ENCODE measurements around the gene PLA2G2A. TPM values are rescaled to one million over a fixed set of nuclear protein-coding genes. Genes with fewer than 3 reads are reported as not detected.
"Not testable (repeated sequence)": the region's sequence is repeated elsewhere in the genome, so short reads cannot be mapped to it uniquely, and the experiment has no call there.

PLA2G2A gene
- total RNA-seq, 1 donor from 2014 or later, result not detected

DNA sequence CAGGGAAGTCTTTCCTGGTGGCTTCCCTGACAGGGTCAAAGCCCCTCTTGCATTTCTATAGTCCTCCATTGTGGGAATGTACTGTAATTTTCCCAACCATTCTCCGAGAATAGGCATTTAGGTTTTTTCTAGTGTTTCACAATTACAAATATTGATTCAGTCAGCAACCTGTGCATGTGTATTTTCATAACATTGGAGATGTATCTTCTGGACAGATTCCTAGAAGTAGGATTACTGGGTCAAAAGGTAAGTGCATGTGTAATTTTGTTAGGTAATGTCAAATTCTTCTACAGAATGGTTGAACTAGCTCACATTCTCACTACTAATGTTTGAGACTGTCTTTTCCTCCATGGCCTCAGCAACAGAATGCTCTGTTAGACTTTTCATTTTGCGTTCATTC, 8.3 kb upstream of the PLA2G2A start:
- no peaks in the 10 kb centered on the region for H3K79me2 ChIP-seq (ENCODE audit: insufficient read depth, low read length)
- TF ChIP-seq EZH2 (IDR thresholded peaks at IDR 0.05; ENCODE audit: insufficient read depth, low read length), result no peak
- TF ChIP-seq, protein P1, sequence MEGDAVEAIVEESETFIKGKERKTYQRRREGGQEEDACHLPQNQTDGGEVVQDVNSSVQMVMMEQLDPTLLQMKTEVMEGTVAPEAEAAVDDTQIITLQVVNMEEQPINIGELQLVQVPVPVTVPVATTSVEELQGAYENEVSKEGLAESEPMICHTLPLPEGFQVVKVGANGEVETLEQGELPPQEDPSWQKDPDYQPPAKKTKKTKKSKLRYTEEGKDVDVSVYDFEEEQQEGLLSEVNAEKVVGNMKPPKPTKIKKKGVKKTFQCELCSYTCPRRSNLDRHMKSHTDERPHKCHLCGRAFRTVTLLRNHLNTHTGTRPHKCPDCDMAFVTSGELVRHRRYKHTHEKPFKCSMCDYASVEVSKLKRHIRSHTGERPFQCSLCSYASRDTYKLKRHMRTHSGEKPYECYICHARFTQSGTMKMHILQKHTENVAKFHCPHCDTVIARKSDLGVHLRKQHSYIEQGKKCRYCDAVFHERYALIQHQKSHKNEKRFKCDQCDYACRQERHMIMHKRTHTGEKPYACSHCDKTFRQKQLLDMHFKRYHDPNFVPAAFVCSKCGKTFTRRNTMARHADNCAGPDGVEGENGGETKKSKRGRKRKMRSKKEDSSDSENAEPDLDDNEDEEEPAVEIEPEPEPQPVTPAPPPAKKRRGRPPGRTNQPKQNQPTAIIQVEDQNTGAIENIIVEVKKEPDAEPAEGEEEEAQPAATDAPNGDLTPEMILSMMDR (IDR thresholded peaks at IDR 0.05; ENCODE audit: insufficient read depth, low read depth, low read length), result no peak
- H3K4me1 Mint-ChIP-seq (ENCODE audit: low read depth, unreplicated experiment), result no peaks in the 10 kb centered on the region
- no peaks in the 10 kb centered on the region for H3K9me3 Mint-ChIP-seq (ENCODE audit: unreplicated experiment)
- H3K4me3 ChIP-seq (ENCODE audit: insufficient read depth, low read depth, low read length), result no peak overlapping the region
- no peaks in the 10 kb centered on the region for H3K36me3 ChIP-seq (ENCODE audit: insufficient read depth, low read length)
- no peak overlapping the region for H3K27ac ChIP-seq (ENCODE audit: low read depth, low read length)
- H3K9ac ChIP-seq (ENCODE audit: low read length), result no peak overlapping the region
- no peaks in the 10 kb centered on the region for H3K9me3 ChIP-seq (ENCODE audit: insufficient read depth, low read depth, low read length)
- H3K4me1 ChIP-seq (ENCODE audit: insufficient read depth, low read length), result no peaks in the 10 kb centered on the region
- no peak overlapping the region for H3K4me3 Mint-ChIP-seq (ENCODE audit: unreplicated experiment)
- no peak for FAIRE-seq
- no peak overlapping the region for H2AFZ ChIP-seq (ENCODE audit: low read depth, low read length)
- no peaks in the 10 kb centered on the region for H4K20me1 ChIP-seq (ENCODE audit: insufficient read depth, low read length)
- no peak overlapping the region for H3K27ac Mint-ChIP-seq (ENCODE audit: unreplicated experiment)
- peaks cover 30% of the 10 kb centered on the region for H3K27me3 Mint-ChIP-seq (ENCODE audit: low read depth, unreplicated experiment)
- peaks cover 33% of the 10 kb centered on the region for H3K27me3 ChIP-seq (ENCODE audit: insufficient read depth, low read length)
- H3K36me3 Mint-ChIP-seq (ENCODE audit: low read depth, unreplicated experiment), result no peaks in the 10 kb centered on the region
- DNase-seq (ENCODE audit: low read depth), result no peak
- no peak overlapping the region for H3K4me2 ChIP-seq (ENCODE audit: low read length)

DNA sequence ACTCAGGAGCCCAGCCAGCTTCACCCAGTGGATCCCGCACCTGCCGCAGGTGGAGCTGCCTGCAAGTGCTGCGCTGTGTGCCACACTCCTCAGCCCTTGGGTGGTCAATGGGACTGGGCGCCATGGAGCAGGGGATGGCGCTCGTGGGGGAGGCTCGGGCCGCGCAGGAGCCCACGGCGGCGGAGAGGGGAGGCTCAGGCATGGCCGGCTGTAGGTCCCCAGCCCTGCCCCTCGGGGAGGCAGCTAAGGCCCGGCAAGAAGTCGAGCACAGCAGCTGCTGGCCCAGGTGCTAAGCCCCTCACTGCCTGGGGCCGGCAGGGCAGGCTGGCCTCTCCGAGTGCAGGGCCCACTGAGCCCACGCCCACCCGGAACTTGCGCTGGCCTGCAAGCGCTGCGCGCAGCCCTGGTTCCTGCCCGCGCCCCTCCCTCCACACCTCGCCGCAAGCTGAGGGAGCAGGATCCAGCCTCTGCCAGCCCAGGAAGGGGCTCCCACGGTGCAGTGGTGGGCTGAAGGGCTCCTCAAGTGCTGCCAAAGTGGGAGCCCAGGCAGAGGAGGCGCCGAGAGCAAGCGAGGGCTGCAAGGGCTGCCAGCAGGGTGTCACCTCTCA, 5.1 kb upstream of the PLA2G2A start:
- not testable (repeated sequence) for FAIRE-seq; DNase-seq (ENCODE audit: low read depth)

DNA sequence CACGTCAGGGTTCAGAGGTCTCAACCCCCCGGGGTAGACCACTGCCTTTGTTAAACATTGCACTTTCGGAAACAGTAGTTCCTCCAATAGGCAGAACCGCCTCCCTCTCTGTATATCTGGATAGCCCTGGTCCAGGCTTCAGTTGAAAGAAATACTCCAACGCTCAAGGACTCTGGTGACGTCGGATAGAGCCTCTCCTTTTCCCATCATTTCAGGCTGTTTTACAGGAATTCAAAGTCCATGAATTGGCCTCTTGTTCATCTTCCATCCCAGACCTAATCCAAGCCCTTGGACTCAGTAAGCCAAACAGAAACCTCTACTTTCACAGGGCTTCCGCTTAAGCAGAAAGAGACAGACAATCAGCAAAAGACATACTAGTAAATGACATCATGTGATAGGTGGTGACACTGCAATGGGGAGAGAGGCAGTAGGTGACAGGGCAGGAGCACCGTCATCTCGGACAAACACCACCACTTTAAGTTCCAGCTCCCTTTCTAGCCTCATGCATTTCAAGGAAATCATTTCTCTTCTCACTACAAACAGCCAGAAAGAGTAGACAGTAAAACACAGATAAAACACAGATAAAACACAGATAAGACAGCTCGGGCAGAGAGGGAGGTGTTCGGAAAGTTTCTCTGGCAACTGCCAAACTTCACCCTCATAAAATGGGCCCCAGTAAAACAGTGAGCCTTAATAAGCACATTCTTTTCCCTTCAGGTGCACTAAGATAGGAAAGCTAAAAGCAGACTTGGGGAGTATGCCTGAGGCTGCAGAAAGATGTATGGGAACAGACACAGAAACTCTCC, 2.3 kb upstream of the PLA2G2A start:
- no peaks in the 10 kb centered on the region for H3K36me3 ChIP-seq (ENCODE audit: insufficient read depth, low read length)
- no peaks in the 10 kb centered on the region for H3K4me1 ChIP-seq (ENCODE audit: insufficient read depth, low read length)
- H3K9me3 ChIP-seq (ENCODE audit: insufficient read depth, low read depth, low read length), result no peaks in the 10 kb centered on the region
- H3K27ac ChIP-seq (ENCODE audit: low read depth, low read length), result no peak overlapping the region
- FAIRE-seq, result no peak
- H3K4me3 ChIP-seq (ENCODE audit: insufficient read depth, low read depth, low read length), result no peak overlapping the region
- no peak overlapping the region for H3K27ac Mint-ChIP-seq (ENCODE audit: unreplicated experiment)
- no peaks in the 10 kb centered on the region for H4K20me1 ChIP-seq (ENCODE audit: insufficient read depth, low read length)
- peaks cover 28% of the 10 kb centered on the region for H3K27me3 ChIP-seq (ENCODE audit: insufficient read depth, low read length)
- DNase-seq (ENCODE audit: low read depth), result no peak
- H3K9me3 Mint-ChIP-seq (ENCODE audit: unreplicated experiment), result peaks cover 4% of the 10 kb centered on the region
- H2AFZ ChIP-seq (ENCODE audit: low read depth, low read length), result no peak overlapping the region
- no peaks in the 10 kb centered on the region for H3K79me2 ChIP-seq (ENCODE audit: insufficient read depth, low read length)
- peaks cover 31% of the 10 kb centered on the region for H3K27me3 Mint-ChIP-seq (ENCODE audit: low read depth, unreplicated experiment)
- H3K36me3 Mint-ChIP-seq (ENCODE audit: low read depth, unreplicated experiment), result peaks cover 2% of the 10 kb centered on the region
- no peak overlapping the region for H3K4me2 ChIP-seq (ENCODE audit: low read length)
- no peak for TF ChIP-seq EZH2 (IDR thresholded peaks at IDR 0.05; ENCODE audit: insufficient read depth, low read length)
- TF ChIP-seq, protein P1 (IDR thresholded peaks at IDR 0.05; ENCODE audit: insufficient read depth, low read depth, low read length), result no peak
- H3K9ac ChIP-seq (ENCODE audit: low read length), result no peak overlapping the region
- no peaks in the 10 kb centered on the region for H3K4me1 Mint-ChIP-seq (ENCODE audit: low read depth, unreplicated experiment)
- no peak overlapping the region for H3K4me3 Mint-ChIP-seq (ENCODE audit: unreplicated experiment)

More for the DNA sequence above, 5.1 kb upstream of the PLA2G2A start:
- H3K9me3 ChIP-seq (ENCODE audit: insufficient read depth, low read depth, low read length); H3K4me2 ChIP-seq (ENCODE audit: low read length); H3K79me2 ChIP-seq (ENCODE audit: insufficient read depth, low read length); H3K4me3 ChIP-seq (ENCODE audit: insufficient read depth, low read depth, low read length); H3K4me1 Mint-ChIP-seq (ENCODE audit: low read depth, unreplicated experiment); H3K36me3 Mint-ChIP-seq (ENCODE audit: low read depth, unreplicated experiment); H3K9me3 Mint-ChIP-seq (ENCODE audit: unreplicated experiment); H3K4me3 Mint-ChIP-seq (ENCODE audit: unreplicated experiment); H4K20me1 ChIP-seq (ENCODE audit: insufficient read depth, low read length); H3K27ac Mint-ChIP-seq (ENCODE audit: unreplicated experiment); H3K36me3 ChIP-seq (ENCODE audit: insufficient read depth, low read length); H3K9ac ChIP-seq (ENCODE audit: low read length); H3K27ac ChIP-seq (ENCODE audit: low read depth, low read length); H3K4me1 ChIP-seq (ENCODE audit: insufficient read depth, low read length); H2AFZ ChIP-seq (ENCODE audit: low read depth, low read length): not testable (repeated sequence)
- peaks cover 26% of the 10 kb centered on the region for H3K27me3 Mint-ChIP-seq (ENCODE audit: low read depth, unreplicated experiment)
- H3K27me3 ChIP-seq (ENCODE audit: insufficient read depth, low read length), result peaks cover 30% of the 10 kb centered on the region

Data from astrocyte (in vitro differentiated cells and primary cell).